ENCODE data around the gene CTBP1.

CTBP1 gene

DNA sequence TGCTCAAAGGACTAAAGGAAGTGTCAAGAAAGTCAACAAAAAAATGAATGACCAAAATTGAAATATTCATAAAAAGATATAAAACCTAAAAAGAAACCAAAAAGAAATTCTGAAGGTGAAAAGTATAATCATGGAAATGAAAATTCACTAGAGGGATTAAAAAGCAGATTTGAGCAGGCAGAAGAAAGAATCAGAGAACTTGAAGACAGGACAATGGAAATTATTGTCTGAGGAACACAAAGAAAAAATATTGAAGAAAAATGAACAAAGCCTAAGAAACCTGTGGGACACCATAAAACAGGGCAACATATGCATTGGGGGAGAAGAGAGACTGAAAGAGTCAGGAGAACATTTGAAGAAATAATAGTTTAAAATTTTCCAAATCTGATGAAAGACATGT is 66.6 kb downstream of the CTBP1 start:
- H3K27ac Mint-ChIP-seq, result peak overlapping the region; percentile 30

DNA sequence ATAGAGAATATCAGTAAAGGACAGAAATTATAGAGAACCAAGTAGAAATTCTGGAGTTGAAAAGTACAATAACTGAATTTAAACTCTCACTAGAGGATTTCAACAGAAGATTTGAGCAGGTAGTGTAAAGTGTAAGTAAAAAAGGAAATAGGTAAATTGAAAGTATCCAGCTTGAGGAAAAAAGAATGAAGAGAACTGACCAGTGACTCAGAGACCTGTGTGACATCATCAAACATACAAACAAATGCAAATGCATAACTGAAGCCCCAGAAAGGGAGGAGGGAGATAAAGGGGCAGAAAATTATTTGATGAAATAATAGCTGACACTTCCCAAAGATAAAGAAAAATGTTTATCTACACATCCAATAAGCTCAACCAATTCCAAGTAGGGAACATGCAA is 68.3 kb downstream of the CTBP1 start:
- DNase-seq (ENCODE audit: low spot score in 2 of 2) (no peak), ATAC-seq (no peak)
- H3K9me3 Mint-ChIP-seq, result peaks cover 12% of the 10 kb centered on the region
- no peak overlapping the region for H3K27ac Mint-ChIP-seq
- H3K4me1 Mint-ChIP-seq, result peaks cover 68% of the 10 kb centered on the region
- H3K4me3 Mint-ChIP-seq, result no peak overlapping the region
- peaks cover 8% of the 10 kb centered on the region for H3K36me3 Mint-ChIP-seq

More for the DNA sequence above, 66.6 kb downstream of the CTBP1 start:
- DNase-seq (ENCODE audit: low spot score in 2 of 2) (no peak), ATAC-seq (no peak)
- Mint-ChIP-seq H3K9me3 (peaks cover 12% of the 10 kb centered on the region), H3K36me3 (peaks cover 4% of the 10 kb centered on the region), H3K4me1 (peaks cover 64% of the 10 kb centered on the region), H3K4me3 (no peak overlapping the region)

DNA sequence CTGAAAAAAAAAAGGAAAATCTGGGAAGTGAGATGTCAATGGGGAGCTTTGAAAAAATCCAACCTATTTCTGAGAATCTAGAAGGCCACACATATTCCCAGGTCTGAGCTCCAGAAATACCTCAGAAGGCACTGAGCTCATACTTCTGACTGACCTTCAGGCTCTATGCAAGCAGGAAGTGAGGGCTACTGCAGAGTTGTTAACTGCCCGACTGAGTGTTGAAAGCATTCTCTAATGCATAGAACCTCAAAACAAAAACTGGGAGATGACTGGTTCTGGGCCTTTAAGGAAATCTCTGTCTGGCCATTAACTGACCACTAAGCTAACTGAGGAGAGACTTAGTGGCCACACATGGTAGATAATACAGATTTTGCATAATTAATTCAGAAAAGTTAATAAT is 69.0 kb downstream of the CTBP1 start:
- Mint-ChIP-seq H3K27ac (no peak overlapping the region), H3K4me3 (no peak overlapping the region), H3K36me3 (peaks cover 8% of the 10 kb centered on the region), H3K4me1 (peaks cover 72% of the 10 kb centered on the region), H3K9me3 (peaks cover 12% of the 10 kb centered on the region)
- DNase-seq (ENCODE audit: low spot score in 2 of 2) (no peak), ATAC-seq (no peak)

DNA sequence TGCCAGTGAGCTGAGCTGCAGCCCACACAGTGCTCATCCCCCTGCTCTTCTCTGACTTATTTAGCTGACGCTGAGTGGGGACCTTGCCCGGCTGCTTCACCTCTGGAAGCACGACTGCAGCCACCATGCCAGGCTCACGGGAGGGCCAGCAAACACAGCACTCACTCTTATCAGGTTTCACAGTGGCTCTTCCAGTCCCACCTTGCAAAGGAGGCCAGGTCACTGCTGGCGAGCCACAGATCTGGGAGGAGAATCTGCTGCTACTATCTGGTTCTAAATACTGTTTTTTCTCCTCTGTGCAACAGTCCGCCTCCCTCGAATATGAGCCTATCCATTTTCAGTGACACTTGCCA is 69.9 kb downstream of the CTBP1 start:
- H3K27ac Mint-ChIP-seq, result no peak overlapping the region
- H3K4me3 Mint-ChIP-seq, result no peak overlapping the region
- peaks cover 12% of the 10 kb centered on the region for H3K9me3 Mint-ChIP-seq
- DNase-seq (ENCODE audit: low spot score in 2 of 2) (no peak), ATAC-seq (no peak)
- peaks cover 68% of the 10 kb centered on the region for H3K4me1 Mint-ChIP-seq
- H3K36me3 Mint-ChIP-seq, result peaks cover 8% of the 10 kb centered on the region

DNA sequence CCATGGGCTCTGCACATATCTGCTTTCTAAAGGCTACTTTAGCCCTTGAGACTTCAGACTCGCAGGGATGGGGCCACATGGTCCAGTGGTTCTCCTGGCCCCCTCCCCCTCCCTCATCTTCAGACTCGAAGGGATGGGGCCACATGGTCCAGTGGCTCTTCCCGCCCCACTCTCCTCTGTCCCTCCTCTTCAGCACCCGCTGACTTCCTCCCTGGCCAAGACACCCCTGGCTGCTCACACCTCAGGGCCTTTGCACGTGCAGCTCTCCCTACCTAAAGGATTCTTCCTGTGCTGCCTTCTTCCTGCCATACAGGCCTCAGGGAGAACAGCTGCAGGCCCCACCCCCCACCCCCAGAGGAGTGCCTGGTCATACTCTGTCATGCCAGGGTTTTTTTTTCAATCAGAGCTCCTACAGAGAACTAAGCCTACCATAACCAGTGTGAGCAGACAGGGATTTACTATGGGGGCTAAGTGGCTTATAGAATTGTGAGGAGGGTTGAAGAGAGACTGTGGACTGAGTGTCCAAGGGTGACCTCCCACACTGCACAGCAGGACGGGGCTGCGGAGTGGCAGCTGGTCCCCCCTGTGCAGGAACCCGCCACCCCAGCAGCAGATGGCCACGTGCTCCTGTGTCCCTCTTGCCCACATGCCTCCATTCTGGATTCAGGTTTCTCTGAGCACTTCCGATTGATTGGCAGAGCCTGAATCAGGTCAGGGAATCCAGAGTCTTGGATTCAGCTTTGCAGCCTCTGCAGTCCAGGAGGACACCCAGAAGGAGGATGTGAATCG is 70.4 kb downstream of the CTBP1 start:
- peak overlapping the region; percentile 56 for H3K4me3 Mint-ChIP-seq
- ATAC-seq, result no peak

DNA sequence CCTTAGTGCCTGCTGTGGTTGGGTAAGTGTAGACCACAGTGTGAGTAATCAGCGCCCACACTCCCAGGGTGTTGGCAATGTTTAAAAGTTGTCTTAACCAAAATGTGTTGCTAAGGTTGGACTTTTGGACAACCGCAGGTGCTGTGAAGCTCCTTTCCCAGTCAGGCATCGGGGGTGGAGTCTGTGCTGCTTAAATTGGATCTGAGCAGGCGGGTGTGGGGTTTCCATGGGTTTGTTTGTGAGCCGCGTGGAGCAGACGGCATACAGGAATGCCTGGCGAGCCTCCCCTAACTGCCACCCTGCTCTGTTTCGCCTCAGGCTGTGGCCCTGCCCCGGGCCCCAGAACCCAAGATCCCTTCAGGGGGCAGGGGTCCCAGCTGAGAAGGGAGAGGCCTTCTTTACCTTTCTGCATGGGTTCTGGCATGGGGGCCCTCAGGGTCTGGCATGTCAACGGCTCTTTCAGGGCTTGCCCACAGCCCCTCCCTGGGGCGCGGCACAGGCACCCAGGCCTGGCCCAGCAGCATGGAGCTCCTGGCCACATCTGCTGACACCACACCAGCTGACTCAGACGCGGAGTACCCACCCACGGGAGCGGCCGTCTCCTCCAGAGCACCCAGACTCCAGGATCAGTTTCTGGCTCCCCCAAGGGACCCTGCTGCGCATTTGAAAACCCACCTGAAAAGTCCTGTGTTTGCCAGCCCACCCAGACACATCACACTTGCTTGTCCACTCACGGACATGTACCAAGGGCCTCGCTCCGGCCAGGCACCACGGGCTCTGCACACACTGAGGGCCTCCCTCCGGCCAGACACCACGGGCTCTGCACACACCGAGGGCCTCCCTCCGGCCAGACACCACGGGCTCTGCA is 71.4 kb downstream of the CTBP1 start:
- DNase-seq (ENCODE audit: low spot score in 2 of 2), result peak; percentile 44 to 81
- Mint-ChIP-seq H3K36me3 (peaks cover 8% of the 10 kb centered on the region), H3K9me3 (peaks cover 12% of the 10 kb centered on the region), H3K4me3 (peak overlapping the region; percentile 56), H3K4me1 (peaks cover 60% of the 10 kb centered on the region), H3K27ac (peak overlapping the region; percentile 0)
- ATAC-seq, result peak; percentile 89

More for the DNA sequence above, 70.4 kb downstream of the CTBP1 start:
- Mint-ChIP-seq H3K36me3 (peaks cover 8% of the 10 kb centered on the region), H3K9me3 (peaks cover 12% of the 10 kb centered on the region), H3K4me1 (peaks cover 62% of the 10 kb centered on the region), H3K27ac (no peak overlapping the region)
- no peak for DNase-seq (ENCODE audit: low spot score in 2 of 2)

DNA sequence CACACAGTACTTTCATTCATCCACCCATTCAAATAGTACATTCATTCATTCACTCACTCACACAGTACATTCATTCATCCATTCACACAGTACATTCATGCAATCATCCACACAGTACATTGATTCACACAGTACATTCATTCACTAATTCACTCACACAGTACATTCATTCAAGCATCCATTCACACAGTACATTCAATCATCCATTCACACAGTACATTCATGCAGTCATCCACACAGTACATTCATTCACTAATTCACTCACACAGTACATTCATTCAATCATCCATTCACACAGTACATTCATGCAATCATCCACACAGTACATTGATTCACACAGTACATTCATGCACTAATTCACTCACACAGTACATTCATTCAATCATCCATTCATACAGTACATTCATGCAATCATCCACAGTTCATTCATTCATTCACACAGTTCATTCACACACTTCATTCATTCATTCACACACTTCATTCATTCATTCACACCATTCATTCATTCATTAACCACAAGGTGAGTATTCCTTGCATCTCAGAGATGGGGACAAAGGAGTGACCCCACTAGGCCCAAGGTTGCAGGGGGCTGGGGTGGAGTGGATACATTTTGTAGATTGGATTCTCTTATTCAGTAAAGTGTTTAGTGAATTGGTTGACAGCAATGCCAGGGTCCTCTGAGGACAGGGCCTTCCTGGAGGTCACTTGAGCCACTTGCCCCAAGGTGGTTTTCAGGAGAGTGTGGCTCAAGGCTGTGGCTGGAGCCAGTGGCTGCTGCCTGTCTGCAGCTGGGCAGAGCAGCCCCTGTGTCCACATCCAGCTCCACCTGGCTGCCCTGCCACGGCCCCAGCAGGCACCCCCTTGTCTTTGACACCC is 72.3 kb downstream of the CTBP1 start:
- ATAC-seq (peak; percentile 42), DNase-seq (ENCODE audit: low spot score in 2 of 2) (no peak)
- H3K9me3 Mint-ChIP-seq, result peaks cover 9% of the 10 kb centered on the region
- peak overlapping the region; percentile 56 for H3K4me3 Mint-ChIP-seq
- peaks cover 8% of the 10 kb centered on the region for H3K36me3 Mint-ChIP-seq
- peak overlapping the region; percentile 0 for H3K27ac Mint-ChIP-seq
- peaks cover 54% of the 10 kb centered on the region for H3K4me1 Mint-ChIP-seq

DNA sequence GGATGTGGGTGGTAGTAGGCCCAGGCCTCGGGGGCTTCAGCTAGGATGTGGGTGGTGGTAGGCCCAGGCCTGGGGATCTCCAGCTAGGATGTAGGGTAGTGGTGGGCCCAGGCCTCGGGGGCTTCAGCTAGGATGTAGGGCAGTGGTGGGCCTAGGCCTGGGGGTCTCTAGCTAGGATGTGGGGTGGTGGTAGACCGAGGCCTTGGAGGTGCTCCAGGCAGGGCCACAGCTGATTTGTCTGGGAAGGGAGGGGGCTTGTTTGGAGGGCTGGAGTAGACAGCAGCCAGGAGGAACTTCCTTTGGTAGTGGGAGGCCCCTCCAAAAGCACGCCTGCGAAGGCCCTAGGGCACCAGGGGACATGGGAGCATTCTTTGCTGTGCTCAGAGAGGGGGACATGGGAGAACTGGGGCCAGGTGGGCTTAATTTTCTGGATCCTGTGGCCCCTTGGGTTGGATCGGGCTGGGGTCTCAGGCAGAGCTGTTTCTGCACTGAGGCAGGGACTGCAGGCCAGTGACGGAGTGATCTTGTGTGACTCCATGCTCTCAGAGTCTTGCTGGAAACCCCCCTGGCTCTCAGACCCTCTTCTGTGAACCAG is 73.2 kb downstream of the CTBP1 start:
- no peak overlapping the region for H3K4me3 Mint-ChIP-seq
- H3K9me3 Mint-ChIP-seq, result peaks cover 5% of the 10 kb centered on the region
- peaks cover 8% of the 10 kb centered on the region for H3K36me3 Mint-ChIP-seq
- ATAC-seq, result no peak
- peak in 1 of 2 donors; percentile 44 for DNase-seq (ENCODE audit: low spot score in 2 of 2)
- no peak overlapping the region for H3K27ac Mint-ChIP-seq
- H3K4me1 Mint-ChIP-seq, result peaks cover 52% of the 10 kb centered on the region

DNA sequence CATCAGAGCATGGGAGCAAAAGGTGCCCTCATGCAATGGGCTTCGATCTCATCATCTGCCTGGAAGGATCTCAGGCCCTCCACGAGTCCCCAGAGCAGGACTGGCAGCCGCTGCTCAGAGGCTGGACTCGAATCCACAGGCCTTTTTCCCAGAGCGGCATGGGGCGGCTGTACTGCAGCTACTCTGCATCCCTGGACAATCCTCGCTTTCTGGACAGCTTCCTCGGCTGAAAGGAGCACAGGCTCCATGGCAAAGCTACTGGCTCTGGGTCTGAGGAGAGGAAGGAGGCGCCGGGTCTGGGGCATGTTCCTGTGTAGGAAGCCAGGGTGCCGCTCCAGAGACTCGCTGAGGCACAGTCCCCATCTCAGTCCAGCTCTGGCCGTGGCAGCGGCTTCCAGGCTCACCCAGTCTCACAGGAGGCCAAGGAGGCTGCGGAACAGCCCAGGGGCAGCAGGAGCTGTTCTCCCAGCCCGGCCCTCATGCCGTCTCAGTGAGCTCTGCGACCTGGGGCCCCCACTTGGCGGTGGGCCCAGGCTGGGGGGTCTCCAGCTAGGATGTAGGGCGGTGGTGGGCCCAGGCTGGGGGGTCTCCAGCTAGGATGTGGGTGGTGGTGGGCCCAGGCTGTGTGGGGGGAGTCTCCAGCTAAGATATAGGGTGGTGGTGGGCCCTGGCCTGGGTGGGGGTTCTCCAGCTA is 73.8 kb downstream of the CTBP1 start:
- DNase-seq (ENCODE audit: low spot score in 2 of 2), result peak in 1 of 2 donors; percentile 47
- H3K4me3 Mint-ChIP-seq, result no peak overlapping the region

DNA sequence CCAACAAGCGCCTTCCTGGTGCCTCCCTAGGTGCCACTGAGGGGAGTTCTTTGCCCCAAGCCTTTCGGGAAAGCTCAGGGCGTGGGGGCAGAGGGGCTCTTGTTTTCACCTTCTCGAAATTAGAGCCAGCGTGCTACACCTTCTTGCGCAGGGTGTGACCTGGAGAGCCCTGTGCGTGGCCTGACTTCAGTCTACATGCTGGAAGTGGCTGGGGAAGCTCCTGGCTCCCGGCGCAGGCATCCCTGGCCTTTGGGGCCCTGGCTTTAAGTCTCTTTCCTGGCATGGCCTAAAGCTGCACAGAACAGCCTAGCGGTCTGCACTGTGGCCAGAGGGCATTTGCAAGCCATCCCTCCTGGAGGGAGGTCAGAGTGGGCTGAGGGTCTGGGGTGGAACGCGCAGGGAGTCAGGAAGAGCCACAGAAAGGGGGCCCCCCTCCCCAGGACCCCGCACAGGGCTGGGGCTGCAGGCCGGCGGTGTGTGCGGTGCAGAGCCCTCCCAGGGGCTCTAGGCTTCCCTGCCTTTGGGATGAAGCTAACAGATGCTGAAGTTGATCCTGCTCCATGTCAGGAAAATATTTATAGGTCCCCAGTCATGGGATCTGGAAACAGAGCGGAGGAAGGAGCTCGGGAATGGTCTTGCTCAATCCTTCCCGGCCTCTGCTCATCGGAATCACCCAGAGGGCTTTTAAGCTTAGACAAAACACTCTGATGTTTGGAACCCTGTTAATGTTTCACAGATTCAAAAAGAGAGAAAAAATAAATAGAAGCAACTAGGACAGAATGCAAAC is 75.8 kb downstream of the CTBP1 start:
- H3K27ac Mint-ChIP-seq, result no peak overlapping the region
- peaks cover 52% of the 10 kb centered on the region for H3K4me1 Mint-ChIP-seq
- ATAC-seq, result no peak
- no peaks in the 10 kb centered on the region for H3K9me3 Mint-ChIP-seq
- H3K4me3 Mint-ChIP-seq, result peak overlapping the region; percentile 63
- H3K36me3 Mint-ChIP-seq, result peaks cover 8% of the 10 kb centered on the region
- no peak for DNase-seq (ENCODE audit: low spot score in 2 of 2)

More for the DNA sequence above, 73.8 kb downstream of the CTBP1 start:
- Mint-ChIP-seq H3K9me3 (no peaks in the 10 kb centered on the region), H3K27ac (no peak overlapping the region), H3K36me3 (peaks cover 8% of the 10 kb centered on the region), H3K4me1 (peaks cover 51% of the 10 kb centered on the region)
- no peak for ATAC-seq

DNA sequence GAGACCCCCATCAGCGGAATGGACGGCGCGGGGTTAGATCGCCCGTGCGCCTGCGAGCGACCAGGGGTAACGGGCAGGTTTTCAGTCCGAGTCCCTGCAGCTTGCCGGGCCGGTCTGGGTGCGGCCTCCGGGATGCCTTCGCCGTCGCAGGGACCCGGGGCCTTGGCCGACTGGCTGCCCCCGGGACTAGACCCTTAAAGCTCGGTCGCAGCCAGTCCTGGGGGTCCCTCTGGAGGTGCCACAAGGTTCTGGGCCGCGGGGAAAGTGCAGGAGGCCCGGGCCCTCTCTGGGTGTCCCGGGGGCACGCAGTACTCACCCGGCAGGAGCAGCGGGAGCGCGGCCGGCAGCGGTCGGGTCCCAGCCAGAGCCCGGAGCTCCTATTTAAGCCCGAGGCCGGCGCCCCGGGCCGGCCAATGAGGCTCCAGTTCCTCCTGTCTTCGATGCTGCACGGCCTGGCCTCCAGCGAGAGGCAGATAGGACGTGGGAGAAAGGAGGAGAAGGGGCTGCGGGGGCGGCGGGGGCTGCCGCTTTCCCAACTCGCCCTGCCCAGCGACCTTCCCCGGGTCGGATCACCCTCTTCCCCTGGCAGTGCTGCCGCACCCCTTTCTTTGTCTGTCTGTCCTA is 76.6 kb downstream of the CTBP1 start, which contains the start of gene SPON2:
TSS of gene SPON2 (minus strand) at position 356 of the 624 bp plus-strand sequence.
- no peak for DNase-seq (ENCODE audit: low spot score in 2 of 2)
- Mint-ChIP-seq H3K9me3 (no peaks in the 10 kb centered on the region), H3K4me1 (peaks cover 53% of the 10 kb centered on the region), H3K36me3 (peaks cover 4% of the 10 kb centered on the region), H3K27ac (no peak within 1 kb of the TSS), H3K4me3 (peak within 1 kb of the TSS; percentile 63)
- no peak for ATAC-seq

DNA sequence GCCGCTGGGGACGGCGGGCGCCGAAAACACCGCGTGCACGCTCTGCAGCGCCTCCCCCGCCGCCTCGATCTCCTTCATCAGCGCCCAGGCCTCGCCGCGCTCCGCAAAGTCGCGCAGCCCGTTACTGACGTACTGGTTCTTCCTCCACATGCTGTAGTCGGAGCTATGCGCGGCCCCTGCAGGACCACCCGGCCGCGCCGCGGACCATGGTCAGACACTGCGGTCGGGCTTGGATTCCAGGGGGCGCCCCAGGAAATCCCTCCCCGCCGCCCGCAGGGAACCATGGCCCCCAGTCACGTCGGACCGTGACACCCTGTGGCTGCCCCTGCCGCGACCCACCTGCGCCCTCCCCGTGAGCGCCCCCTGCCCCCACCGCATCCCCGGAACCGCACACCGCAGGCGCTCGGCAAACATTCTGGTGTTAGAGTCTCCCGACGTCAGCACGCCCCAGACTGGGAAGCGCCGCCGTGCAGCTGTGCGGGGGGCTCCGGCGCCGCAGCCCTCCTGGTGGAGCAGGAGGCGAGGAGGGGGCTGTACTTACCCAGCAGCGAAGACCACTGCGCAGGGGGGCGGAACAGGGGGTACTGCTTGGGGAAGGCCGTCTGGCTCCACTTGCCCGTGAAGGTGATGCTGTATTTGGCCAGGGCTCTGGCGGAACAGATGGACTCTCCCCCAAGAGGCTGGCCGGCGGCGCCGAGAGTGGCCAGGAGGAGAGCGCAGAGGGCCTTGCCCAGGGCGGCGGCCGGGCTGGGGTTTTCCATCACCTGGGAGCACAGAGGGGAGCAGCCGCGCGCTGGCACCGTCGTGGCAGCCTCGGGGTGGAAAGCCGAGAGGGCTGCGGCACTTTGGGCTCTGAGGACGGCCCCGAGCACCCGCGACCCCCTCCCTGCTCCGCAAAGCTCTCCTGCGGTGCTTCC is 77.4 kb downstream of the CTBP1 start:
- peaks cover 52% of the 10 kb centered on the region for H3K4me1 Mint-ChIP-seq

More for the DNA sequence above, 77.4 kb downstream of the CTBP1 start:
- Mint-ChIP-seq H3K4me3 (peak overlapping the region; percentile 63), H3K27ac (no peak overlapping the region), H3K36me3 (no peaks in the 10 kb centered on the region), H3K9me3 (no peaks in the 10 kb centered on the region)
- peak; percentile 50 for ATAC-seq
- peak; percentile 36 to 69 for DNase-seq (ENCODE audit: low spot score in 2 of 2)
